ENCODE measurements around the gene OR2T27. TPM values are rescaled to one million over a fixed set of nuclear protein-coding genes. Genes with fewer than 3 reads are reported as not detected.
"Not testable (repeated sequence)": the region's sequence is repeated elsewhere in the genome, so short reads cannot be mapped to it uniquely, and the experiment has no call there.

OR2T27 gene
- total RNA-seq (2021; ENCODE audit: unreplicated experiment) (not detected), Bru-seq, nascent RNA (not detected), BruChase-seq, experiment 1, labeled RNA remaining after a 6-hour chase (not detected), BruChase-seq, experiment 2, labeled RNA remaining after a 2-hour chase (not detected)
- polyA plus RNA-seq (2012) = not detected in 2 replicates
- long read RNA-seq = 0 reads

- H3K27me3 ChIP-seq (ENCODE audit: insufficient read depth, low read length); RAD21 ChIA-PET (ENCODE audit: low non-redundant PET in 1 of 2, low total read pairs in 2 of 2, uncharacterized antibody in 2 of 2, unreplicated experiment in 2 of 2); H3K4me1 ChIP-seq (ENCODE audit: control insufficient read depth in 1 of 2, insufficient read depth in 2 of 2, low read length in 2 of 2); H3K9me2 ChIP-seq (ENCODE audit: insufficient read depth); DNase-seq (ENCODE audit: low read depth, low spot score); POLR2A ChIA-PET; H3K9me3 ChIP-seq (ENCODE audit: control insufficient read depth in 1 of 2, insufficient read depth in 1 of 2, low read depth in 1 of 2, low read length in 2 of 2); H3K4me2 ChIP-seq (ENCODE audit: low read length); H3K36me3 ChIP-seq (ENCODE audit: control insufficient read depth in 1 of 2, insufficient read depth in 2 of 2, low read length in 2 of 2); H2AFZ ChIP-seq (ENCODE audit: low read depth, low read length, poor library complexity, severe bottlenecking); intact Hi-C loops (cut with micrococcal nuclease); ATAC-seq; BruUV-seq (replicated peaks); H3K79me2 ChIP-seq (ENCODE audit: insufficient read depth, low read length); H3K4me3 ChIP-seq (replicated peaks in 1 of 2; ENCODE audit: low read depth in 1 of 2, low read length in 2 of 2); CTCF ChIA-PET; H4K20me1 ChIP-seq (ENCODE audit: insufficient read depth); H3K9ac ChIP-seq (ENCODE audit: low read length); H3K27ac ChIP-seq (ENCODE audit: low read depth, low read length): not testable (repeated sequence)
Observed at GRCh38 chr1:248655354-248655753, at the start of gene OR2T27. TSS of gene OR2T27 (minus strand) at chr1:248655528. CDS start at chr1:248650884, 4,644 bp downstream.

DNA sequence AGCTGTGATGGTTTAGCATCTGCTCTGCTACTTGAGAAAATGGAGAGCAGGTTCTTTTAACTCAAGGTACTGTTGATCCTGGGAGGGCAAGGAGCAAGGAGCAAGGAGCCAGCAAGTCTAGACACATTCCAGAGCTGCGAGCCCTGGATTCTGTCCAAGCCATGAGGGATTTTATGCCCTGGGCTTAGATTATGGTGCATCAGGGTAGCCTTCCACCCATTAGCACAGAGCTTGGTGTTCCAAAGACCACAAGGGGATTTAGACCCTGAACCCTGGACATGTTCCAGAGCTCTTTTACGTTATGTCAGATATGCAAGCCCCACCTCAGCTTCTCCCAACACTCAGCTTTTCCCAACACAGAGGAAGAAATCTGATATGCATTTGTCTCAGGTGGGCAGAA, 49.3 kb upstream of the OR2T27 start:
- no peaks in the 10 kb centered on the region for H4K20me1 ChIP-seq (ENCODE audit: insufficient read depth)
- ChIA-PET POLR2A (no interaction called here), RAD21 (ENCODE audit: low non-redundant PET in 1 of 2, low total read pairs in 2 of 2, uncharacterized antibody in 2 of 2, unreplicated experiment in 2 of 2) (no interaction called here), CTCF (interaction anchor here (0.7 kb wide), 1 partner anchor 102 kb away, joined by 3 read pairs; no protein-coding TSS in a partner anchor)
- TF ChIP-seq REST (IDR thresholded peaks at IDR 0.05; ENCODE audit: low read depth) (no peak), SRF (IDR thresholded peaks at IDR 0.05; ENCODE audit: low read depth) (no peak), POLR2AphosphoS5 (IDR thresholded peaks at IDR 0.05; ENCODE audit: low read depth, low read length) (no peak), YY1 (IDR thresholded peaks at IDR 0.05; ENCODE audit: extremely low read depth, insufficient replicate concordance, low read depth, low read length) (no peak), POLR2A (IDR thresholded peaks at IDR 0.05; ENCODE audit: borderline replicate concordance, extremely low read depth, insufficient read depth, insufficient read length) (no peak)
- BruUV-seq (replicated peaks) = no TSS peak
- intact Hi-C loops (cut with micrococcal nuclease) = no loop called here
- no peak overlapping the region for H3K4me2 ChIP-seq (ENCODE audit: low read length)
- no peaks in the 10 kb centered on the region for H3K36me3 ChIP-seq (ENCODE audit: control insufficient read depth in 1 of 2, insufficient read depth in 2 of 2, low read length in 2 of 2)
- H3K4me3 ChIP-seq (replicated peaks in 1 of 2; ENCODE audit: low read depth in 1 of 2, low read length in 2 of 2) = no peak overlapping the region
- H3K27ac ChIP-seq (ENCODE audit: low read depth, low read length) = no peak overlapping the region
- H3K9me2 ChIP-seq (ENCODE audit: insufficient read depth) = no peaks in the 10 kb centered on the region
- DNase-seq (ENCODE audit: low read depth, low spot score) = no peak
- no peak for ATAC-seq
- no peak overlapping the region for H3K9ac ChIP-seq (ENCODE audit: low read length)
- H3K9me3 ChIP-seq (ENCODE audit: control insufficient read depth in 1 of 2, insufficient read depth in 1 of 2, low read depth in 1 of 2, low read length in 2 of 2) = no peaks in the 10 kb centered on the region
- no peaks in the 10 kb centered on the region for H3K4me1 ChIP-seq (ENCODE audit: control insufficient read depth in 1 of 2, insufficient read depth in 2 of 2, low read length in 2 of 2)
- no peak overlapping the region for H2AFZ ChIP-seq (ENCODE audit: low read depth, low read length, poor library complexity, severe bottlenecking)
- H3K79me2 ChIP-seq (ENCODE audit: insufficient read depth, low read length) = no peaks in the 10 kb centered on the region
- no peaks in the 10 kb centered on the region for H3K27me3 ChIP-seq (ENCODE audit: insufficient read depth, low read length)

Data from HCT116 (cell line).